HCEC 1CT (cell line): Measurements from ENCODE around the gene KSR2.
"Not testable (repeated sequence)": the region's sequence is repeated elsewhere in the genome, so short reads cannot be mapped to it uniquely, and the experiment has no call there.

Source experiments
- DNase-seq: peaks from one replicate; pipeline ENCODE4 v3.0.0-alpha.2; 2017

KSR2 gene

GRCh38 chr12:117967512-117967911 lies 1.3 kb downstream of the KSR2 start:
- DNase-seq, result no peak

DNA sequence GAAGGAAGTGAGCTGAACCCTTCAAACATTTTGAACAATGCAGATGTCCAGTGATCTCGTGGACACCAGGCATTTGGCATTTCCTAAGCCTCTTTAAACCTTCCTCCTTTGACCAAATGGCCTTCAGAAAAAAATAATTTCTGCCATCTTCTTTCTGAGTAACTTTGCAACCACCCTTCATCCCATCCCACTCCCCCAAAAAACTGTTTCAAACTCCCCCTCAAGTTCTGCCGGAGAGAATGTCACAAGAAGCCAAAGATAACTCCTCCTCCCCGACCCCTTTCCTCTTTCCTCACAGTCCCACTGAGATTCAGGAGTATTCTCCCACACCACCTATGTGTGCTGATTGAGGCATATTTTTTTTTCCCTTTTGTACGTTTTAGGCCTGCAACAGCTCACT lies 1.7 kb downstream of the KSR2 start:
- no peak for DNase-seq

- no peak for DNase-seq
These were observed 2.3 kb downstream of the KSR2 start for GRCh38 chr12:117966511-117966910.

GRCh38 chr12:117963836-117964235 lies 5.0 kb downstream of the KSR2 start:
- DNase-seq, result no peak

DNA sequence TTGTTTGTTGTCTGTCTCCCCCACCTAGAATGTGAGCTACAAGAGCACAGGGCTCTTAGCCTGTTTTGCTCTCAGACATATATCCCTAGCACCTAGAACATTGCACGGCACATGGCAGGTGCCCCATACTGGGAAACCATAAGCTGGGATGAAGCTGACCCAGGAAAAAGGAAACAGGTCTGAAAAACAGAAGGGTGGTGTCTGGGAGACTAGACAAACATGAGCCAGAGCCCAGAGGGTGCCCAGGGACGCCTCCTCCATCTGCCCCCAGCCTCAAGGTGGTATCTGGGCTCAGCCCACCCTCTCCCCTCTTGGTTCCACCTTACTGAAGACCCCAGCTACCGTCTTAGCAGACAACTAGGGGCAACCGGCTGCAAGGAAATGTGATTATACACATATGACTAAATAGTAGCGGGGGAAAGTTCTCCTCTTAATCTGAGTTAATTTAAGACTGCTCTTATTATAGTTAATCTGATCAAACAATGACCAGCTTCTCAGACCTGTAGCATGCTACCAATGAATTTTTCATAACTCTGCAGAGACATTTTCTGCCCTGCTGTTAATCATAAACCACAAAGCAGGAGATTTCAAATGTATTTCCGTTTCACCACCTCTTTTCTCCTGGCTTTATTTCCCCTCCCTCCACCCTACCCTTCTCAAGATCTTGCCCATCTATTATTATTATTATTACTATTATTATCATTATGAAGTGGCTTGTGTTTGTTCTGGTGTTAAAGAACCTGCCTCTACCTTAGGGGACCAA lies 31.9 kb downstream of the KSR2 start:
- no peak for DNase-seq

- no peak for DNase-seq
These were observed 35.2 kb downstream of the KSR2 start for GRCh38 chr12:117933545-117933944.

DNA sequence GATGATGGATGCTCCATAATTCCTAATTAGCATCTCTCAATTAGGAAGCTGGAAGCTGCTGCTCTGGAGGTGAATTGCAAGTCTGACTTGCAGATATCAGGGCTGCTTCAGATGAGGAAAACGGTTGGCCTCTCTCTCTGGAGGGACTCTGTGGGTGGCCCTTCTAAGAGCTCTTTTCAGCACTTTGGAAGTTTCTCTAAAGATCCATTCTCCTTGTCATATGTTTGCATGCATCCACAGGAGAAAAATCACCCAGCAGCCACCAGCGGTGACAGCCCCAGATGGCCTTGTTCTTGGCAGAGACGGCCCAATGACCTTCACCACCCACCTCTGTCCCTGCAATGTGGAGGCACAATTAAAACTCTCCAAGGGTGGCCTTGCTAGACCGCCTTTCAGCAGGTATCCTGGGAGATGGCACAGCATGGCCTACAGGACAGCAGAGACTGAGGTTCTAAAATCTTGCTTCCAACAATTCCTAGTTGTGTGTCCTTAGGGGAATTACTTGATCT lies 42.3 kb downstream of the KSR2 start:
- DNase-seq, result no peak

DNA sequence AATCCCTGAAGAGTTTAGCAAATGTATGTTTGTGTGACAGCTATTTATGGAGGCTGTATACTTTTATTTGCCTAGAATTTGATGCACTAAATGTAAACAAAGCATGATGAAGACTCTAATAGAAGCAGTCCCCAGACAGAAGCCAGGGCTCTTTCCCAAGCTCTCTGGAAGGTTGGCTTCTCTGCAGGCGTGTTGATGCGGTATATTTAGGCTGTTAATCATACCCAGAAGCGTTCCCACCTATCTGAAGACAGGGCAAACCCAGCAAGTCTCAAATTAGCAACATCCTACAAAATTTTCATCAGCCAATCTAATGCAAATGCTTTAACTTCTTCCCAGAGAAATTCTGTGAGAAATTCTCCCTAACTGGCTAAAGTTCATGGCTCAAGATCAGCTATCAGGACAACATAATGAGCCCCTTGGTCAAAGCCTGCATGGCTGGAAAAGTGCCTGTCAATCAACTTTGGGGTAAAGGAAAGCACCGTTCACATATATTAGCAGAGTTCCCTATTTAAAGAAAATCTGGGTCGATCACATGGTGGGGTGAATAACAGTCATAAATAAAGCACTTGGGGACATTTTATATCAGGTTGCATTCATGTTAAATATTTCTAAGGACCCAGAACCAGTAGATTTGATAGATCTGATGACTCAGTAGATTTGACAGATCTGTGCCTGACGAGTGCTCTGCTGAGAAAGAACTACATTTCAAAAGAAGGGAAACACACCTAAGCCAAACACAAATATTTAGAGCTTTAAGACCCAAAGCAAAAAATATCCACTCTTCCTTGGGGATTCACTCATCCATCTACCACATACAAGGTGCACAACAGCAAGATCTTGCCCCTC lies 46.6 kb downstream of the KSR2 start:
- no peak for DNase-seq

GRCh38 chr12:117919479-117919878 lies 49.3 kb downstream of the KSR2 start:
- DNase-seq, result no peak

GRCh38 chr12:117914686-117915085 lies 54.1 kb downstream of the KSR2 start:
- no peak for DNase-seq

- no peak for DNase-seq
These were observed 56.0 kb downstream of the KSR2 start for GRCh38 chr12:117912756-117913155.

- no peak for DNase-seq
These were observed 60.4 kb downstream of the KSR2 start for GRCh38 chr12:117908411-117908810.

DNA sequence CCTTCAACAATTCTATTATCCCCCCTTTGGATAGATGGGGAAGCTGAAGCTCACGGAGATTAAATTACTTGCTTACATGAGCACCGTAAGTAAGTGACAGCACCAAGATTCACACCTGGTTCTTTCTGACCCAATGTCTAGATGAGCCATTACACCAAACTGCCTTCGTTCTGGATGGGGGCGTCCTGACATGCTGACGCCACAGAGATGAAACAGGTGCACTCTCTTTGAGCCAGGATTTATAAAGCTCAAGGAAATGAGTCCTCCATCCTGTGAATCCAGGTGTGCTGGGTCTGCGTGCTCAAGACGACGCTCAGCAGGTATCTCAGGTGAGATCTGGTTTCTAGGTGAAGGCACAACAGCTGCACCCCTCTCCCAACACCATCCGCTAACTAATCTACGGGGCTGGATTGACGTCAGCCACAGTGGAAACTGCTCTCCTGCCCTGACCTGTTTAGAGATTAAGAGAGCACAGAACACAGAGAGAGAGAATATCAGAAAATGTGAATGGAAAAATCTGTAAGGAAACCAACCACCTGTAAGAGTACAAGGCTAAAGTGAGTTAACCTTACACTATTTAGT lies 61.6 kb downstream of the KSR2 start:
- DNase-seq, result no peak

DNA sequence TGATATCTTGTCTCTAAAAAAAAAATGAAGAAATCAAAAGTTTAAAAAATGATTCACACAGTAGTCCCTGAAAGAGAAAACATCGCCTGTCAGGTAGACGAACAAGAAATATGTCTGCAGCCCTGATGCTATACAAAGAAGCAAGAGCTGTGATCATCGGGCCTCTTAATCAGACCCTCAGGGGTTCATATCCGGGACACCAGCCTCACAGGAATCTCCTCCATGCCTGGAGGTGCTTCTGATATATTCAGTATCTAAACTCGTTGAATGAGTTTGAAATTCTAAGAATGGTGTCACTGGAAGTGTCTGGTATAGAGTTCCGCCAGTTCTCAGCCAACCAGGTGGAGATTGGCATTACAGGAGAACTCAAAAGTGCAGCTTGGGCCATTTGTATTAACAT lies 64.7 kb downstream of the KSR2 start:
- DNase-seq, result no peak

GRCh38 chr12:117903110-117903840 lies 65.5 kb downstream of the KSR2 start:
- peak; percentile 6 for DNase-seq

DNA sequence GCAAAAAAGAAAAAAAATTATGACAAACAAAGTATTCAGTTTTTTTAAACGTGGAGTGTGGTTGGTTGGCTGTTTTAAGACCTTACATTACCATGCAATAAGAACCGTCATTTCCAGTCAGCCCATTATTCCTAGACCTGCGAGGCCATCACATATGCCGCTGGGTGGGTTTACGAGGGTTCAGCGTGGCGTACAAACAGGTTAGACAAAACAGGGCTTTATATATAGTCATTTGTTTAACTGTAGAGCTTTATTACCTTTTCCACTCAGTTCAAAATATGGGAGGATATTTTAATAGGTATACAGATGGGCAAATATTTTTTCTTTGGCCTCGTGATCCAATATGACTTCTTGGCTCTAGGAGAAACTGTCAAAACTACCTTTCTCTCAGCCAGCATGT lies 67.2 kb downstream of the KSR2 start:
- no peak for DNase-seq

GRCh38 chr12:117900561-117900960 lies 68.2 kb downstream of the KSR2 start:
- peak; percentile 78 for DNase-seq

DNA sequence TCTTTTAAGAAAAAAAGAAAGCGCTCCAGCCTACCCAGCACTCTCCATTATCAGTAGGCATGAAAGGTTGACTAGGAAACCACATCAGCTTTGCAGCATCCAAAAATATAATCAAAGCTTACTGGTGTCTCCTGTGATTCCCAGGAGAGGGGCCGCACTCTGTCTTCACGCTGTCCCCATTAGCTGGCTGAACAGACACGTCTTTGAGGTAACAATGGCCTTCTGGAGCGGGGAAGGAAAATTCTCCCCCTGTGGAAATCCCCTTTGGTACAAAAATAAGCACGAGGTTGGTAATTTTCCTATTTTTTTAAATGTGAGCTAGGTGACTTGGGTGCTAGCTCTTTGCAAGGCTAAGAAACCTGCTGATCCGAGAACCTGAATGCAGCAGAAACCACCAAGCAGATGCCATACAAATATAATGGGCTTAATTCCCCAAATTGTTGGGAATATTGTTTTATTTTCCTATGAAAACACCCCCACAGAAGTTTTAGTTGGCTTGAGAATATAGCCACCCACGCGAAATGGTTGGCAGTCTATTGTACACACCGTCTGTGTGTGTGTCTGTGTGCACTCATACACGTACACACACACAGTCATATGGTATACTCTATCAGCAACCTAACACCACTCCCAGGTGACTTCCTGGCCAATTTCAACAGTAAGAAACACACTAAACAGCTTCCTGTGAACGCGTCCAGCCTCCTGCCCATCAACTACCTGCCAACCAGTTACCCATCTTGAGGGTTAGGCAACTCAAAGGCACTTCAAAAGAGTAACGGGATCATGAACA lies 71.2 kb downstream of the KSR2 start:
- DNase-seq, result no peak

DNA sequence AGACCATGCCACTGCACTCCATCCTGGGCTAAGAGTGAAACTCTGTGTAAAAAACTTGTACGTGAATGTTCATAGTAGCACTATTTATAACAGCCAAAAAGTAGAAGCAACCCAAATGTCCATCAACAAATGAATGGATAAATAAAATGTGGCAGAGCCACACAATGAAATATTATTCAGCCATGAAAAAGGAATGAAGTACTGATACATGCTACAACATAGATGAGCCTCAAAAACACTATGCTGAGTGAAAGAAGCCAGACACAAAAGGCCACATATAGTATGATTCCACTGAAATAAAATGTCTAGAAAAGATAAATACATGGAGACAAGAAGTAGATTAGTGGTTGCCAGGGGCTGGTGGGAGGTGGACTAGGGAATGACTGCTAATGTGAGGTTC lies 72.8 kb downstream of the KSR2 start:
- DNase-seq, result no peak

- no peak for DNase-seq
These were observed 76.3 kb downstream of the KSR2 start for GRCh38 chr12:117892441-117892840.

GRCh38 chr12:117891265-117891664 lies 77.5 kb downstream of the KSR2 start:
- not testable (repeated sequence) for DNase-seq

DNA sequence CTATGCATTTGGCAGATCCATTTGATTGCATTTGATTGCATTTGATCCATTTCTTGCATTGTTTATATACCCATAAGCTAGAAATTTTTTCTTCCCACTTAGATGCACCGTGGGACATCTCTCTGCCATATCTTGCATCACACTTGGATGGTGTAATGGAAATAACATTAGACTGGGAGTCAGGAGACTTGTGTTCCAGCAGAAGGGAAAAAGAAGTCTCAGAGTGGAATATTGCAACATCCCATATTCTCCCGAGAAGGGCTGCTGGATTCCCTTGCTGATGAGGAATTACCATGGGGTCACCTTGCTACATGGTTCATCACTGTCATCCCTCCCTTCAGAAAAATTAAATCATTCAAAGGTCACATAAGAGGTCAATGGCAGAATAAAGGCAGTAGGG lies 78.1 kb downstream of the KSR2 start:
- DNase-seq, result no peak
